Activated CD4-positive, alpha-beta T cell treated with anti-CD3 and anti-CD28 coated beads, Interleukin-2, amount 10 ng/mL, durations not matched to agents 7 days and 5 days (primary cell): ENCODE results near the gene TULP4. TPM values are rescaled to one million over a fixed set of nuclear protein-coding genes. Genes with fewer than 3 reads are reported as not detected.

ENCODE experiments used
- CTCF ChIA-PET: fragments of 350-600 bp; sonication (Branson Sonifier 250); formaldehyde crosslinking; loops from one replicate; lab custom pipeline; 2021; ENCODE audit warnings: antibody characterized with exemption; lab: Charles Lee
- POLR2A ChIA-PET: fragments of 350-600 bp; sonication (Branson Sonifier 250); formaldehyde crosslinking; loops from one replicate; lab custom pipeline; 2021; ENCODE audit warnings: antibody characterized with exemption; lab: Charles Lee
- DNase-seq: peaks from one replicate; pipeline ENCODE4 v3.0.0-alpha.2; 2020
- H3K27ac Mint-ChIP-seq: one replicate; pipeline ENCODE4 v1.8.0; 2021; ENCODE audit warnings: mild to moderate bottlenecking, moderate library complexity, mixed read lengths
- H3K27me3 Mint-ChIP-seq: one replicate; pipeline ENCODE4 v1.8.0; 2021; ENCODE audit warnings: mixed read lengths
- H3K36me3 Mint-ChIP-seq: one replicate; pipeline ENCODE4 v1.8.0; 2021; ENCODE audit warnings: low read depth, mixed read lengths
- H3K4me1 Mint-ChIP-seq: one replicate; pipeline ENCODE4 v1.8.0; 2021; ENCODE audit warnings: mixed read lengths
- H3K4me3 Mint-ChIP-seq: one replicate; pipeline ENCODE4 v1.8.0; 2021; ENCODE audit warnings: mild to moderate bottlenecking, moderate library complexity, mixed read lengths
- H3K9me3 Mint-ChIP-seq: one replicate; pipeline ENCODE4 v1.8.0; 2021; ENCODE audit warnings: mixed read lengths
- total RNA-seq, 2 experiments: library from RNA; stranded (reverse); gene quantifications; one replicate each; pipeline ENCODE4 v1.2.3, GENCODE V29; 2021

The TULP4 gene
- total RNA-seq, 2 experiments from 2014 or later: 35.0 to 36.3 TPM

DNA sequence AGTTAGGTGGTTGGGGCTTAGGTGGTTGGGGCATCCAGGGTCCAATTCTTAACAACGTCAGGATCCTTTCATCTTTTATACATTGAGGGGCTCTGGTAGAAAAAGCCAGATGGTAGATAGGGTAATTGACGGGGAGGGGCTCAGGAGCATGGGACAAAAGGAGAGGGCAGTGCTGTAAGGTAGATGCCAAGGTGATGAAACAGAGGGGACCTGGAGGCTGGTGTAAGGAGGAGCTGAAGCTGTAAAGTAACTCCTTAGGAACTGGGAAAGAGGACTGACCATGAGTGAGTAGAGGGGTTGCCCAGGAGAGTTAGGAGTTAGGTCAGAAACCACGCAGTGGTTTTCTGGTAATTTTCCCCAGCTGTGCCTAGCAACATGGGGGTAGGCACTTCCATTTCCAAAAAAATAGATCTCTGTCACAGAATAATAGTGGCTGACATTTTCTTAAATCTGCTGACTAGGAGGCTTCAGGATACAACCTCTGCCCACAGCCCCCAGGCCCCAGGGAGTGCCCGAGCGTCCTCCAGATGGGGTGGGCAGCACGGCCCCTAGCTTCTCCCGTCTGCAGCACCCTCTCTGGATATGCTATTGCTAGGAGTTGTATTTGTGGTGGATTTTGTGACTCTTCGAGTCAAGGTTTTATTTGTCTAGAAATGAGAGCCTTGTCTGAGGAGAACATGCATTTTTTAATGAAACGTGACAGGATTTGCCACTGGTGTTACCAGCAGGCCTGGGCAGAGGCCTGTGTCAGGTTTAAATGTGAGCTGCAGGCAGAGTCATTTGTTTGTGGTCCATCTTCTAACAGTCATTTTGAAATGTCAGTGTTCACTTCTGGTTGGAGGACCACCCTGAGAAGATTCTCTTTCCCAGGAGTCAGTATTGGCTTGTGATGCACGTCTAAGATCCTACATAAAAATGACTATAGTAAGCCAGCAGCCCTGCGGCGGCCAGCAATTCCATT, 44.6 kb downstream of the TULP4 start:
- Mint-ChIP-seq H3K4me3 (no peak overlapping the region), H3K9me3 (no peaks in the 10 kb centered on the region), H3K27me3 (no peaks in the 10 kb centered on the region), H3K36me3 (peaks cover 2% of the 10 kb centered on the region), H3K4me1 (peaks cover 31% of the 10 kb centered on the region), H3K27ac (no peak overlapping the region)
- ChIA-PET CTCF (no interaction called here), POLR2A (no interaction called here)
- no peak for DNase-seq

DNA sequence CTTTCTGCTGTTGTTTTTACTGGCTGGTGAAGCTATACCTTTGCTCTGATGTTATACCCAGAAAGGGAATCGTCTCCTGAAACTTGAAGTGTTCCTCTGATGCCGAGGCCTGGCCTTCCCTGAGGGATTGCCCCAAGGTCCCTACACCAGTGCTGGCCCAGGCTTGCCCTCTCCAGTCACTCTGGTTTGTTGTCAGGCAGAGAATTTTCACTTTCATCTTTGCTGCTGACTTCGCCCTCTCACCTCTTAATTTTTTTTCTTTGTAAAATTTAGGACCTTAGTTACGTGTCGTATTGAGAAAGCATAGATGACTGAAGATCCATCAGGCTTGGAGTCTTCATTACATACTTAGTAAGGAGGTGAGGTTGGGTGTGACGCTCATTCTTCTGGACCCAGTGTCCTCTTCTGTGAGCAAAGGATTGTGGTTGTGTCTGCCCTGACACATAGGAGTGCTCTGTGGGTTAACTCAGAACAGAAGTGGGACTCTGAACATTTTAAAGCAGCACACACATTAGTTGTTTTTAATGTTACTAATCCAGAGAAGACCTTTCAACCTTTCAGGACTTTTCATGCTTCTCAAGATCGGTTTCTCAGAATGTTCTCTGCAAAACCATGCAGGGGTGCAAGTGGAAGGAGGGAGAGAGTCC, 45.4 kb downstream of the TULP4 start:
- peaks cover 2% of the 10 kb centered on the region for H3K36me3 Mint-ChIP-seq
- H3K27ac Mint-ChIP-seq: peak overlapping the region; percentile 79
- ChIA-PET CTCF (no interaction called here), POLR2A (no interaction called here)
- H3K4me1 Mint-ChIP-seq: peaks cover 31% of the 10 kb centered on the region
- no peaks in the 10 kb centered on the region for H3K9me3 Mint-ChIP-seq
- H3K4me3 Mint-ChIP-seq: no peak overlapping the region
- no peaks in the 10 kb centered on the region for H3K27me3 Mint-ChIP-seq
- DNase-seq: no peak

DNA sequence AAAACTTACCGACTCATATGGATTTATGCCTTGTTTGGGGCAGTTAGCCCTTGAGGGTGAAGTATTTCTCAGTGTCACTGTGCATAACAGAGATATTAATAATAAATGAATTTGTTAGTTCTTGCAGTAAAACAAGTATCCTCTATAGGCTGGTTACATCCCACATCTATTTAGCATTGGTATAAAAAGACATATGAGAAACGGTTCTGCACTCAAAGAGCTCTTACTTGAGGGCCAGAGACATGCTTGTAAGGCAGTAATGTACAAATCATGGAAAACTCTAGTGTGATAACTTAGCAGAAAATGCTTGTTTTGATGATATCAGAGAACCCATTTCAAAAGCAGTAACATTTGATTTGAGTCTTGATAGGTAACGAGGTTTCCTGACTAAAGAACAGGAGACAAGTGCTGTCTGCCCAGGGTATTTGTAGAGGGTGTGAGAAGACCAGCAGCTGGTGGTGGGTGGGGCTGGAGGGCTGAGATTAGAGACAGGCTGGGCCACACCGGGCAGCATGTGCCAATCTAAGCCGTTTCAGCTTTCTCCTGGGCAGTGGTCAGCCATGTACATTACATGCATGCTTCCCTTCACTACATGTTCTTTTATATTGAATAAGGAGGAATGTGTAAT, 46.3 kb downstream of the TULP4 start:
- Mint-ChIP-seq H3K4me3 (no peak overlapping the region), H3K9me3 (no peaks in the 10 kb centered on the region), H3K27ac (peak overlapping the region; percentile 32), H3K36me3 (peaks cover 2% of the 10 kb centered on the region), H3K4me1 (peaks cover 31% of the 10 kb centered on the region), H3K27me3 (no peaks in the 10 kb centered on the region)
- ChIA-PET CTCF (no interaction called here), POLR2A (no interaction called here)
- DNase-seq: no peak

DNA sequence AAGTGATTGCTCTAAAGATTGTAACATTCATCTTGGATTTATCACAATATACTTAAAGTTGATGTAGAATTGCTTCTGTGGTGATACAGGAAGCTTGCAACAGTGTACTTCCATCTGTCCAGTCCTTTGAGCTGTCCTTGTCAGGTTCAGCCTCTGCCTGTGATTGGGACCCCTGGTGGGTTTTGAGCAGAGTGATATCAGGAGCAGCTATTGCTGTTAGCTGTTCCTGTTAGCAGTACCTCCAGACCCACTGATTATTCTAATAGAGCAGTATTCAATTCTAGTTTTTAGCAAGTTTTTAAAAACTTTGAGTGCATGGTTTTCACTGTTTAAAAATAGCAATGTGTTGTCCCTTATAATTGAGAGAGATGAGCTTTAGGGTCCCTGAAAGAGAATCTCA, 48.8 kb downstream of the TULP4 start:
- POLR2A ChIA-PET: no interaction called here
- H3K27me3 Mint-ChIP-seq: no peaks in the 10 kb centered on the region
- CTCF ChIA-PET: interaction anchor here (1.0 to 1.9 kb wide), 3 partner anchors 10 to 147 kb away, joined by 3 to 6 read pairs (median 3); no protein-coding TSS in a partner anchor
- DNase-seq: no peak
- no peak overlapping the region for H3K27ac Mint-ChIP-seq
- no peaks in the 10 kb centered on the region for H3K36me3 Mint-ChIP-seq
- peaks cover 31% of the 10 kb centered on the region for H3K4me1 Mint-ChIP-seq
- H3K9me3 Mint-ChIP-seq: no peaks in the 10 kb centered on the region
- H3K4me3 Mint-ChIP-seq: no peak overlapping the region

DNA sequence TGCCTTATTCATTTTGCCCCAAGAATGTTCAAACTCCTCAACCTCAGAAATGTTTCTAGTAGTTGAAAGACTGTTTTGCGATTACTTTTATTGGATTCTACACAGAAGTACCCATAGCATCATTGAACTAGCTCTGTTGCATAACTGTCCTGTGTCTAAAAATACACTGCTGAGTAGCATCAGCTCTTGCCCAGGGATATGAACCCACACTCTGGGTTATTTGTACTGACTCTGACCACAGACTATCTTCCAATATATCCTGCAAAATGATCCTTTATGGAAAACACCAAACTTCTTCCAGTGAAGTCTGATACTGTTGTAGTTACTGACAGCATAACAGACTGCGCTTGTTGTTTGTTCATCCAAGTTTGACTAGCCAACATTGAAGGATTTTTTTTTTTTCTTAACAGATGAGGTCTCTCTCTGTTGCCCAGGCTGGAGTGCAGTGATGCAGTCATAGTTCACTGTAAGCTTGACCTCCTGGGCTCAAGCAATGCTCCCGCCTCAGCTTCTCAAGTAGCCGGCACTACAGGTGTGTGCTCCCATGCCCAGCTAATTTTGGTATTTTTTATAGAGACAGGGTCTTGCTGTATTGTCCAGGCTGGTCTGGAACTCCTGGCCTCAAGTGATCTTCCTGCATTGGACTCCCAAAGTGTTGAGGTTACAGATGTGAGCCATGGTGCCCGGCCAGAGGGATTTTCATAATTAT, 49.9 kb downstream of the TULP4 start:
- Mint-ChIP-seq H3K27ac (no peak overlapping the region), H3K4me3 (no peak overlapping the region), H3K9me3 (peaks cover 3% of the 10 kb centered on the region), H3K27me3 (no peaks in the 10 kb centered on the region), H3K4me1 (peaks cover 29% of the 10 kb centered on the region), H3K36me3 (no peaks in the 10 kb centered on the region)
- POLR2A ChIA-PET: no interaction called here
- DNase-seq: no peak
- CTCF ChIA-PET: interaction anchor here (0.7 to 1.9 kb wide), 4 partner anchors 11 to 201 kb away, joined by 3 to 6 read pairs (median 4); no protein-coding TSS in a partner anchor

DNA sequence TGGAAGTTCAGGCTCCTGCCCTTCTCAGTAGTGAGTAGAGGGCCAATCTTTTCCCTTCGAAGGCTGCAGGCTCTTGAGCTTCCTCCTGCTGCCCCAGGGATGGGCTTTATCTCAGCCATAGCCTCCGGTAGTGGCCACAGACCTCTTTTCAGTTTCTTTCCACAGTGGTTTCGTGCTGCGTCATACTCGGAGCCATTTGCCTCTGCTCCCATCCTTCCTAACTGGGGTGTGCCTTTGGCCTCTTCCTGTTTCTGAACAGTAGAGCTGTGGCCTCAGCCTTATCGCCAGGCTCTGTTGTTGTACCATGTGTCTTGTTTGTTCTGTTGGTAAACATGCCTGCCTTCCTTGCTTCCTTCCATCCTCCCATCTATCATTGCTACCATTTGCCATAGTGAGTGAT, 54.1 kb downstream of the TULP4 start:
- CTCF ChIA-PET: interaction anchor here (1.5 kb wide), 1 partner anchor 12 kb away, joined by 3 read pairs; no protein-coding TSS in a partner anchor
- H3K27ac Mint-ChIP-seq: no peak overlapping the region
- H3K36me3 Mint-ChIP-seq: no peaks in the 10 kb centered on the region
- no peaks in the 10 kb centered on the region for H3K27me3 Mint-ChIP-seq
- H3K4me3 Mint-ChIP-seq: no peak overlapping the region
- DNase-seq: no peak
- POLR2A ChIA-PET: no interaction called here
- H3K4me1 Mint-ChIP-seq: peaks cover 7% of the 10 kb centered on the region
- peaks cover 3% of the 10 kb centered on the region for H3K9me3 Mint-ChIP-seq

DNA sequence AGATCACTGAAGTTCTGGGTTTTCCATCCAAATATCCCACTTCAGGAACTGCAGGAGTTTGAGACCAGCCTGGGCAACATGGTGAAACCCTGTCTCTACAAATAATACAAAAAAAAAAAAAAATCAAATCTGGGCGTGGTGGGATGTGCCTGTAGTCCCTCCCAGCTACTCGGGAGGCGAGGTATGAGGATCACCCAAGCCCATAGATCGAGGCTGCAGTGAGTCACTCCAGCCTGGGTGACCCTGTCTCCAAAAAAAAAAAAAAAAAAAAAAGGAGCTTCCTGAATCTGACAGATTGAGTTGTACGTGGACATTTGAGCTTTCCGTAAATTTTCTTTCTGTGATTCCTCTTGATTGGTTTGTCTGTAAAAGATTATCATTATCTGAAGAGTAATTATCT, 55.6 kb downstream of the TULP4 start:
- Mint-ChIP-seq H3K4me1 (peaks cover 7% of the 10 kb centered on the region), H3K27ac (no peak overlapping the region), H3K4me3 (no peak overlapping the region), H3K27me3 (no peaks in the 10 kb centered on the region), H3K36me3 (no peaks in the 10 kb centered on the region), H3K9me3 (peaks cover 3% of the 10 kb centered on the region)
- DNase-seq: no peak
- ChIA-PET CTCF (interaction anchor here (0.9 to 1.5 kb wide), 2 partner anchors 10 to 160 kb away, joined by 3 read pairs; no protein-coding TSS in a partner anchor), POLR2A (no interaction called here)

DNA sequence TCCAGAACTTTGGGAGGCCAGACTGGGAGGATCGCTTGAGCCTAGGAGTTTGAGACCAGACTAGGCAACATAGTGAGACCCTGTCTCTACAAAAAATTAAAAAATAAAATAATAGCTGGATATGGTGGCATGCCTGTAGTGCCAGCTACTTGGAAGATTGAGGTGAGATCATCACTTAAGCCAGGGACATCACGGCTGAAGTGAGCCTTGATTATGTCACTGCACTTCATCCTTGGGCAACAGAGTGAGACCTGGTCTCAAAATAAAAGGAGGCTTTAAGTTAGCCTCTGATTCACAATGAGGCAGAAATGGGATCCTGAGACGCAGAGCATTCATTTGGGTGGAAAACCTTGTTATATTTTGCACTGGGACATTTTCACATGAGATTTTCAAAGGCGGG, 57.0 kb downstream of the TULP4 start:
- no peak overlapping the region for H3K4me3 Mint-ChIP-seq
- POLR2A ChIA-PET: no interaction called here
- peaks cover 3% of the 10 kb centered on the region for H3K9me3 Mint-ChIP-seq
- H3K27ac Mint-ChIP-seq: no peak overlapping the region
- no peak for DNase-seq
- peaks cover 7% of the 10 kb centered on the region for H3K4me1 Mint-ChIP-seq
- no peaks in the 10 kb centered on the region for H3K36me3 Mint-ChIP-seq
- CTCF ChIA-PET: no interaction called here
- H3K27me3 Mint-ChIP-seq: no peaks in the 10 kb centered on the region

DNA sequence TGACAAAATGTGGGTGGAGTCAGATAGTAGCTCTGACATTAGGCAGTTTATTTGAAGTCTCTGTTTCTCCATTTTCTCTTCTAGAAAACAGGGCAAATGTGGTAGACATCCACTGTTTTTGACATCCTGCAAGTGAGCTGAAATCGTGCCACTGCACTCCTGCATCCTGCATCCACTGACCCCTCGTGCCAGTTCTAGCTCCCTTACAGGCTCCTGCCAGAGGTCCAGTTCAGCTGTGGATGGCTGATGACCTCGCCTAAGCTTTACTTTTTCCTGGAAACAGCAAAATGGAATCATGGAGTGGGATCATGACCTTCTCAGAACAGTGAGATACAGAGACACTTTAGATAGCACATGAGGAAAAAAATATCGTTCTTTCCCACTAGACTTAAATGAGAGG, 58.5 kb downstream of the TULP4 start:
- Mint-ChIP-seq H3K36me3 (no peaks in the 10 kb centered on the region), H3K9me3 (peaks cover 3% of the 10 kb centered on the region), H3K4me1 (peaks cover 7% of the 10 kb centered on the region), H3K4me3 (no peak overlapping the region), H3K27me3 (no peaks in the 10 kb centered on the region), H3K27ac (no peak overlapping the region)
- ChIA-PET POLR2A (no interaction called here), CTCF (no interaction called here)
- DNase-seq: no peak

DNA sequence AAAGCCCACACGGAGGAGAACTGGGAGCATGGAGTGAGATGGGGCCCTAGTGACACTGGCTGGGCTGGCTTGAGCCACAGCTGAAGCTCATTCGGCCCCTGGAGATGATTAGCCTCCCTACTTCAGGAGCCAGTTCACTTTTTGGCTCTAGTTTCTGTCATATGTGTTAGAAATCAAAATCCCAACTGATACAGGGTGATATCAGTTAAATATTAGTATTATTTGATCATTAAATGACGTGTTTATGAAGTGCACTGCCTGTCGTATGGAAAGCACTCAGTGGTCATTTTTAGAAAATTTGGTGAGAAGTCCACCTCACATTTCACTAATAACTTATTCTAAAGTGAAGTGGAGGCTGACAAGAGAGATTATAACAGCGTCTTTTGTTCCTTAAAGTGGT, 59.0 kb downstream of the TULP4 start:
- no peak overlapping the region for H3K27ac Mint-ChIP-seq
- H3K36me3 Mint-ChIP-seq: no peaks in the 10 kb centered on the region
- no peaks in the 10 kb centered on the region for H3K27me3 Mint-ChIP-seq
- peaks cover 5% of the 10 kb centered on the region for H3K4me1 Mint-ChIP-seq
- H3K4me3 Mint-ChIP-seq: no peak overlapping the region
- H3K9me3 Mint-ChIP-seq: peaks cover 3% of the 10 kb centered on the region
- POLR2A ChIA-PET: no interaction called here
- CTCF ChIA-PET: no interaction called here
- DNase-seq: no peak

DNA sequence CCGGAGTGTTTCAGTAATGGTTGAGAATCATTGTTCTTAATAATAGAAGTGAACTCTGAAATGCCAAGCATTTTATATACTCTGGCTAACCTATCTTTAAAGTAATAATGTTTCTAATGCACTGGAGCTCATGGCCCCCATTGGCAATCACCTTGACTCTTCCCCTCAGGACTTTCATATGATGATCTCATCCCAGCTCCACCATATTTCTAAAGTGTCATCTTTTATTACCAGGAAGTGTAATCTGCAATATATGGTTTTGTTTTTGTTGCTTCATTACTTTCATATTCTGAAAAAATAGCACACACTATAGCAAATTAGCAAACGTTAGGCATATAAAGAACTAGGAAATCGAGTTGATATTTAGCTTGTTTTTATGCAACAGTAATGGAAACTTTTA, 60.3 kb downstream of the TULP4 start:
- DNase-seq: no peak
- H3K27me3 Mint-ChIP-seq: no peaks in the 10 kb centered on the region
- no peaks in the 10 kb centered on the region for H3K4me1 Mint-ChIP-seq
- H3K4me3 Mint-ChIP-seq: no peak overlapping the region
- H3K36me3 Mint-ChIP-seq: no peaks in the 10 kb centered on the region
- ChIA-PET POLR2A (no interaction called here), CTCF (no interaction called here)
- H3K9me3 Mint-ChIP-seq: no peaks in the 10 kb centered on the region
- no peak overlapping the region for H3K27ac Mint-ChIP-seq

DNA sequence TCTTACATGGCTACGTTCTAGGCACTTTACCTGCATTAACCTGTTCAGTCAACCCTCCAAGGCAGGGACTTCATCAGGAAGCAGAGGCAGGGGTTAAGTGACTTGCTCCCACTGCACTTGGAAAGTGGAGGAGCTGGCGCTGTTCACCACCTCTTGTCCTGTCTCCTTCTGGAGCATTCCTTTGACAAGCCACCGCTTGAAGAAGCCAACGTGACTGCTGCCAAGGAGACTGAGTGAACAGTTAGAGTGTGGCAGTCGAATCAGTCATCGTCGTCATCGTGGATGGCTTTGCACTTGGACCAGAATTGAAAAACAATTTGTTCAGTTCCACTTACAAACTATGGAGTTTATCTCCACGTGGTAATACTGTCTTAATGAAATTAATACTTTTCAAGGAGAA, 60.9 kb downstream of the TULP4 start:
- H3K27me3 Mint-ChIP-seq: no peaks in the 10 kb centered on the region
- ChIA-PET POLR2A (no interaction called here), CTCF (no interaction called here)
- no peaks in the 10 kb centered on the region for H3K36me3 Mint-ChIP-seq
- DNase-seq: no peak
- no peaks in the 10 kb centered on the region for H3K4me1 Mint-ChIP-seq
- no peak overlapping the region for H3K4me3 Mint-ChIP-seq
- no peak overlapping the region for H3K27ac Mint-ChIP-seq
- H3K9me3 Mint-ChIP-seq: no peaks in the 10 kb centered on the region
